Adrenal gland (tissue), 12 donors: ENCODE results near the gene UBE3B. TPM values are rescaled to one million over a fixed set of nuclear protein-coding genes. Genes with fewer than 3 reads are reported as not detected.

Source experiments
- DNase-seq, 7 donors: peaks; one replicate each; pipeline ENCODE4 v3.0.0-alpha.2; 2019 to 2020
- H3K27ac ChIP-seq, 5 donors: fragments of 200-600 bp; sonication (generic) in 4 of 5; 1 replicate in 3 of 5; 2 replicates in 2 of 5; pipeline versions ENCODE4 v1.5.1 to v1.8.0; 2016 to 2020; ENCODE audit warnings: mild to moderate bottlenecking in 1 of 5
- H3K27me3 ChIP-seq: fragments of 200-600 bp; 2 replicates; pipeline ENCODE4 v1.8.0; 2021
- H3K36me3 ChIP-seq, 2 donors: fragments of 200-600 bp; replicated peaks in 1 of 2; 1 replicate in 1 of 2; 2 replicates in 1 of 2; pipeline versions ENCODE4 v1.5.1 to v1.8.0; 2018 to 2022
- H3K4me1 ChIP-seq, 2 donors: fragments of 200-600 bp; replicated peaks in 1 of 2; 1 replicate in 1 of 2; 2 replicates in 1 of 2; pipeline versions ENCODE4 v1.5.1 to v1.8.0; 2018 to 2021
- H3K4me3 ChIP-seq, 4 donors: fragments of 200-600 bp; sonication (generic) in 3 of 4; one replicate each; pipeline ENCODE4 v1.5.1; 2016 to 2018
- H3K9me3 ChIP-seq, 3 donors: fragments of 200-600 bp; sonication (generic) in 1 of 3; replicated peaks in 1 of 3; 1 replicate in 2 of 3; 2 replicates in 1 of 3; pipeline versions ENCODE4 v1.5.1 to v1.8.0; 2016 to 2021
- POLR2A ChIP-seq, 2 donors: fragments of 450-650 bp; IDR thresholded peaks; one replicate each; pipeline ENCODE4 v1.6.1; 2017; ENCODE audit warnings: antibody characterized with exemption in 2 of 2, mild to moderate bottlenecking in 2 of 2, moderate library complexity in 1 of 2
- WGBS, 4 donors: extraction: QIAGEN DNeasy Blood & Tissue Kit in 2 of 4; methylation state at CpG; one replicate each; pipeline versions ENCODE4 v1.1.5 to v1.1.7; 2013 to 2017; 5-methylcytosine and 5-hydroxymethylcytosine counted together
- intact Hi-C, 2 donors: fragments of 100-400 bp; cut with DNase I; formaldehyde crosslinking; loops; one replicate each; pipeline versions ENCODE4 v1.14.1 to v1.15.0; 2022 to 2023
- polyA plus RNA-seq, 3 donors: library from polyadenylated mRNA; stranded (reverse); fragments of 200-250 nt in 2 of 3; fragments of 350-450 nt in 1 of 3; fragmentation: Illumina TruSeq in 1 of 3; extraction: RNeasy Lipid Tissue Mini Kit (QIAGEN cat#74804) in 1 of 3; gene quantifications; one replicate each; pipeline ENCODE4 v1.2.3, GENCODE V29; 2013 to 2014
- total RNA-seq, 9 donors: library from RNA; depleted of rRNA in 4 of 9; stranded (reverse); fragments of >200 nt in 4 of 9; fragments of 120-200 nt in 1 of 9; fragmentation: NEBNext Ultra II Directional in 1 of 9; extraction: Animal tissue kit (Norgen Biotek cat#: 25700) in 1 of 9; gene quantifications; one replicate each; pipeline versions ENCODE4 v1.1.0 to v1.2.4, GENCODE V29; 2013 to 2023
- TF ChIP-seq, protein P1 (sequence below), 6 experiments: fragments of 450-650 bp in 4 of 6; fragments of 200-600 bp in 2 of 6; sonication (generic) in 1 of 6; IDR thresholded peaks; 1 replicate in 5 of 6; 2 replicates in 1 of 6; pipeline versions ENCODE4 v1.5.1 to v1.8.0; 2016 to 2021; ENCODE audit warnings: antibody characterized with exemption in 6 of 6, mild to moderate bottlenecking in 2 of 6, moderate library complexity in 1 of 6
- donor health status: healthy with polysubstance abuse.
- donor health status: Bipolar disorder and iron deficiency.
- donor health status: DM: yes; HTN: yes; CAD: no.
- donor health status: DM: no; HTN: no; CAD: no.
- donor health status: DM: no; HTN: no; CAD: no.
- donor health status: DM: yes; HTN: yes; CAD: no.

The UBE3B gene
- total and polyA plus RNA-seq, 12 donors: 16.0 to 79.5 (median 39.5) TPM

DNA sequence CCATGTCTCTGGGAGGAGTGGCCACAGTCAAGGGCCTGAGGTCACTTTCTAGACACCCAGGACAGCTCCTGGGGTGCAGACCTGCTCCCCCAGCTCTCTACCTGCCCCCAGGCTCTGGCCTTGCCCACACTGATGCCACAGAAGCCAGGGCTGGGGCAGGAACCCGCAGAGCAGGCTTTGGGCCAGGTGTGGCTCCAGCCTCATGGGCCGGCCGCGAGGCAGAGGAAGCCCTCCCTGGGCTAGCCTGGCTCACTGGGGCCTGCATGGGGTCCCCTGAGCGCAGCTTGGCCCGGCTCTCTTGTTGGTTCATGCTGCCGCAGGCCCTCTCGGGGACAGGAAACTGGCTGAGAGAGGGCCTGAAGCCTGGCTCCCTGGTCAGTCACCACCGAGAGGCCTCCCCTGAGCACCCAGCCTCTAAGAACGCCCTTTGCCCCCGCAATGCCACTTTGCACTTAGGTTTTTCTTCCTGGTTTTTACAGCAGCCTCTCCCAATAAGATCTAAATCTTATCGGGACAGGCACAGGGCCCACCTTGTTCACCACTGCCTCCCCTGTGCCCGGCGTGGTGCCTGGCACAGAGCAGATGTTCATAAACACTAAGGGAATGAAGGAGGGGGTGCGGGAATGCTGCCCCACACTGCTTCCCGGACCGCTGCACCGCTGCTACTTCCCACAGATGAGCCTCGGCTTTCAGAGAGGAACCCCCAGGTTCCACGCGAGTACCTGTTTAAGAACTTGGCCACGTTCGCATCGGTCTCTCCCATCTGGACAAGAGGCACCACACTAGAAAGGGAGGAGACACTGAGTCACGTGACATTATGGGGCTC, 81.2 kb downstream of the UBE3B start:
- Histone ChIP-seq H3K27ac (no peak overlapping the region), H3K4me3 (no peak overlapping the region), H3K27me3 (no peaks in the 10 kb centered on the region), H3K4me1 (peaks cover 0 to 8% of the 10 kb centered on the region in 2 donors), H3K9me3 (no peaks in the 10 kb centered on the region), H3K36me3 (no peaks in the 10 kb centered on the region)
- intact Hi-C loops: no loop called here
- DNase-seq: no peak
- TF ChIP-seq, protein P1, sequence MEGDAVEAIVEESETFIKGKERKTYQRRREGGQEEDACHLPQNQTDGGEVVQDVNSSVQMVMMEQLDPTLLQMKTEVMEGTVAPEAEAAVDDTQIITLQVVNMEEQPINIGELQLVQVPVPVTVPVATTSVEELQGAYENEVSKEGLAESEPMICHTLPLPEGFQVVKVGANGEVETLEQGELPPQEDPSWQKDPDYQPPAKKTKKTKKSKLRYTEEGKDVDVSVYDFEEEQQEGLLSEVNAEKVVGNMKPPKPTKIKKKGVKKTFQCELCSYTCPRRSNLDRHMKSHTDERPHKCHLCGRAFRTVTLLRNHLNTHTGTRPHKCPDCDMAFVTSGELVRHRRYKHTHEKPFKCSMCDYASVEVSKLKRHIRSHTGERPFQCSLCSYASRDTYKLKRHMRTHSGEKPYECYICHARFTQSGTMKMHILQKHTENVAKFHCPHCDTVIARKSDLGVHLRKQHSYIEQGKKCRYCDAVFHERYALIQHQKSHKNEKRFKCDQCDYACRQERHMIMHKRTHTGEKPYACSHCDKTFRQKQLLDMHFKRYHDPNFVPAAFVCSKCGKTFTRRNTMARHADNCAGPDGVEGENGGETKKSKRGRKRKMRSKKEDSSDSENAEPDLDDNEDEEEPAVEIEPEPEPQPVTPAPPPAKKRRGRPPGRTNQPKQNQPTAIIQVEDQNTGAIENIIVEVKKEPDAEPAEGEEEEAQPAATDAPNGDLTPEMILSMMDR (IDR thresholded peaks at IDR 0.05): no peak
- TF ChIP-seq POLR2A (IDR thresholded peaks at IDR 0.05): no peak
- WGBS, 4 donors: 94 to 96% (median 94%) methylated on average over 17 to 25 of the region's 25 CpGs

GRCh38 chr12:109559200-109559505, 81.7 kb downstream of the UBE3B start:
- WGBS, 4 donors: 94 to 97% (median 95%) methylated on average over 5 to 6 of the region's 6 CpGs
- Histone ChIP-seq H3K4me3 (no peak overlapping the region), H3K36me3 (no peaks in the 10 kb centered on the region), H3K9me3 (no peaks in the 10 kb centered on the region), H3K4me1 (peaks cover 0 to 8% of the 10 kb centered on the region in 2 donors), H3K27ac (no peak overlapping the region), H3K27me3 (no peaks in the 10 kb centered on the region)
- TF ChIP-seq, protein P1 (IDR thresholded peaks at IDR 0.05): no peak
- no peak for TF ChIP-seq POLR2A (IDR thresholded peaks at IDR 0.05)
- no peak for DNase-seq
- intact Hi-C loops: no loop called here

DNA sequence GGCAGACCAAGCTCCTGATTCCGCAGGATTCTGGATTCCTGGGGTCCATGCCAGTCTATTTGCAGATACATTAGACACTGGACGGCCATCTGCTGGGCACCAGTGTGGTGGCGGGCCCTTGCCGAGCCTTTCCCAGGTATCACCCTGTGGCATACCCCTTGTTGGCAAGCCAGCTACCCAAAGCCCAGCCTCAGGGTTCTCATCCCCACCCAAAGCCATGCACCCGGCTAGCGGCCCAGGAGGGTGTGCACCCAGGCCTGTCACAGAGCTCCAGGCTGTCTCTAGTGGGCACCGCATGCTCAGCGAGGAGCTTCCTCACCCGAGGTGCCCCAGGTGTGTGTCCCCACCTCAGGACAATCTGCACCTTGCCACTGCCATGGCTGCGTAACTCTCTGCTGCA, 82.2 kb downstream of the UBE3B start:
- intact Hi-C loops: no loop called here
- 93 to 100% (median 97%) methylated on average over 2 to 10 of the region's 10 CpGs for WGBS, 4 donors
- Histone ChIP-seq H3K36me3 (peaks cover 0 to 3% of the 10 kb centered on the region in 2 donors), H3K27me3 (no peaks in the 10 kb centered on the region), H3K9me3 (no peaks in the 10 kb centered on the region), H3K4me1 (peaks cover 0 to 8% of the 10 kb centered on the region in 2 donors), H3K4me3 (no peak overlapping the region), H3K27ac (no peak overlapping the region)
- DNase-seq: no peak
- TF ChIP-seq, protein P1 (IDR thresholded peaks at IDR 0.05): no peak
- TF ChIP-seq POLR2A (IDR thresholded peaks at IDR 0.05): no peak

DNA sequence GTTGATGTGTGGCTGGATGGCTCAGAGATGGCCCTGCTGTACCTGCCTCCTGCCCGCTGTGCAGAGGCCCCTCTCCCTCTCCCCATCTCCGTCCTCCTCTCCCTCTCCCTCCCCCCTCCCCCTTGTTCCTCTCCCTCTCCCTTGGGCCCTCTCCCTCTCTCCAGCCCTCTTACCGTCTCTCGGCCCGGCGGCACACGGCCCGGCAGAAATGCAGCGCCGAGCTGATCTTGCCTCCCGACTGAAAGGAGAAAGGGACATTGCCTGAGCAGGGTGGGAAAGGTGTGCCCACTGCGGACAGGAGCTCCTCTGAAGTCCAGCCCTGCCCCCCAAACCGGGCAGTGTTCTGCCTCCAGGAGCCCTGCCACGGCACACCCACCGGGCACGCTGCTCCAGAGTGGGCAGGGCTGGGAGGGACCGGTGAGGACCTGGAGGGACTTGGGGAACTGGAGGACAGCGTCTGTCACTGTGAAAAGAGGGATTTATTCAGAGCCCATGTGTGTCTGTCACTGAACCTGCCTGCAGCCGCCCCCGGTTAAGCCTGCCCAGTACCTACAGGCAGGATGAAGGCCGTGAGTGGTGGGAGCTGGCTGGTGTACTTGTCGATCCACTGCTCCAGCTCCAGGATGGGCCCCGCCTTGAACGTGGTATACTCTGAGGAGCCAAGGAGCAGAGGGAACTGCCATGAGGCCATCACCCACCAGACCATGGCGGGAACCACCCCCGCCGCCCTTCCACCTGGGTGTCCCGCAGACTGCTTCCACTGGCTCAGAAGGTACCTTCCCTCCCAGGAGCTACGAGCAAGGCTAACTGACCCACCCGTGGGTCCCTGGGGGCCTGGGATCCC, 83.7 kb downstream of the UBE3B start:
- no peaks in the 10 kb centered on the region for H3K9me3 ChIP-seq
- no peak overlapping the region for H3K4me3 ChIP-seq
- H3K36me3 ChIP-seq: peaks cover 0 to 14% of the 10 kb centered on the region in 2 donors
- H3K27me3 ChIP-seq: no peaks in the 10 kb centered on the region
- WGBS, 4 donors: 88 to 92% (median 91%) methylated on average over 17 to 30 of the region's 30 CpGs
- TF ChIP-seq, protein P1 (IDR thresholded peaks at IDR 0.05): no peak
- TF ChIP-seq POLR2A (IDR thresholded peaks at IDR 0.05): no peak
- no peak for DNase-seq
- intact Hi-C loops: no loop called here
- H3K4me1 ChIP-seq: peaks cover 0 to 2% of the 10 kb centered on the region in 2 donors
- no peak overlapping the region for H3K27ac ChIP-seq
